ENCODE data around the gene NELL2.

DNA sequence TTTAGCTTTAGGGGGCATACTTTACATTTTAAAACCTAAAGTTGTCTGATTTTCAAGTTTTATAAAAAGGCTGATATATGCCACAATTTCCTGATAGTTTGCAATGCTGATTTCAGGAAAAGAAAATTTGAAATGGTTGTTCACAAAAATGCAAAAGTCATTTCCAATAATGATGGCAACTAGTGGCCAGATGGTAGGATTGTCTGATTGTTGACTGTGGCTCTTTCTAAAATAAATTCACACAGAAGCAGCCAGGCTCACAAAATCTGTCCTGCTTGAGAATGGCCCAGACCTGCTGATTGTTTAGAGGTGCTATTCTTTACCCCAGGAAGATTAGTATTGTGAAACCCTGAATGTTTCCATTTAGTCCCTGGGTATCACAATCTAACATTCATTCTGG lies 220.3 kb downstream of the NELL2 start:
- TF ChIP-seq, protein P1, sequence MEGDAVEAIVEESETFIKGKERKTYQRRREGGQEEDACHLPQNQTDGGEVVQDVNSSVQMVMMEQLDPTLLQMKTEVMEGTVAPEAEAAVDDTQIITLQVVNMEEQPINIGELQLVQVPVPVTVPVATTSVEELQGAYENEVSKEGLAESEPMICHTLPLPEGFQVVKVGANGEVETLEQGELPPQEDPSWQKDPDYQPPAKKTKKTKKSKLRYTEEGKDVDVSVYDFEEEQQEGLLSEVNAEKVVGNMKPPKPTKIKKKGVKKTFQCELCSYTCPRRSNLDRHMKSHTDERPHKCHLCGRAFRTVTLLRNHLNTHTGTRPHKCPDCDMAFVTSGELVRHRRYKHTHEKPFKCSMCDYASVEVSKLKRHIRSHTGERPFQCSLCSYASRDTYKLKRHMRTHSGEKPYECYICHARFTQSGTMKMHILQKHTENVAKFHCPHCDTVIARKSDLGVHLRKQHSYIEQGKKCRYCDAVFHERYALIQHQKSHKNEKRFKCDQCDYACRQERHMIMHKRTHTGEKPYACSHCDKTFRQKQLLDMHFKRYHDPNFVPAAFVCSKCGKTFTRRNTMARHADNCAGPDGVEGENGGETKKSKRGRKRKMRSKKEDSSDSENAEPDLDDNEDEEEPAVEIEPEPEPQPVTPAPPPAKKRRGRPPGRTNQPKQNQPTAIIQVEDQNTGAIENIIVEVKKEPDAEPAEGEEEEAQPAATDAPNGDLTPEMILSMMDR (IDR thresholded peaks at IDR 0.05): no peak
- TF ChIP-seq POLR2AphosphoS5 (IDR thresholded peaks at IDR 0.05): no peak

Data from stomach (tissue), 4 donors.